ENCODE data around the gene TEX44. TPM values are rescaled to one million over a fixed set of nuclear protein-coding genes. Genes with fewer than 3 reads are reported as not detected.

Gene TEX44
- polyA plus RNA-seq, 3 donors = not detected

DNA sequence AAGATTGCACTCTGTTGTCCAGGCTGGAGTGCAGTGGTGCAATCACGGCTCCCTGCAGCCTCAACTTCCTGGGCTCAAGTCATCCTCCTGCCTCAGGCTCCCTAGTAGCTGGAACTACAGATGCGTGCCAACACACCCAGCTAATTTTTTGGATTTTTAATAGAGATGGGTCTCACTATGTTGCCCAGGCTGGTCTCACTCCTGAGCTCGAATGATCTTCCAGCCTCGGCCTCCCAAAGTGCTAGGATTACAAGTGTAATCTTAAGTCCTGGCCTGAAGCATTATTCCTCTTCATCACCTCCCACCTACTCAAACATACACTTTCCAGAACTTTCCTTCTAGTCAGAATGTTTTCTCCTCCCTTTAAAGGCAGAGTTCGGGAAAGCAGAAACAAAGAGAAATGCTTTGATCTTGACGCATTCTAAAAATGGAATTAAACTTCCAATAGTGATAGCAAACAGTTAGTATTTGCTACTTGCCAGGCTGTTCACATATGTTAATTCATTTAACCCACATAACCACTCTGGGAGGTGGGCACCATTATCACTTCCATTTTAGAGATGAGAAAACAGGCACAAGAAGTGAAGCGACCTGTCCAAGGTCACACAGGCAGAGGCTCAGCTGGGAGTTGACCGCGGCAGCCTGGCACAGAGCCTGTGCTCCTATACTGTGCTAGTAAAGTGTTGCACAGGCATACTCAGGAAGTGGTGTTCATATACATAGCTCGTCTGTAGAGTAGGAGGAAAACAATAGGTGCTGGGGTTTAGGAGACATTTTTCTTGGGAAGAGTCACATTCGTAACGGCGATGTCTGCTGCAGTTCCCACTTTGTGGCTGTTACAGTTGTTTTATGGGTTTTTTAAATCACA lies 24.6 kb downstream of the TEX44 start:
- DNase-seq (ENCODE audit: extremely low read depth in 1 of 11, low read depth in 9 of 11, low spot score in 4 of 11) = no peak

DNA sequence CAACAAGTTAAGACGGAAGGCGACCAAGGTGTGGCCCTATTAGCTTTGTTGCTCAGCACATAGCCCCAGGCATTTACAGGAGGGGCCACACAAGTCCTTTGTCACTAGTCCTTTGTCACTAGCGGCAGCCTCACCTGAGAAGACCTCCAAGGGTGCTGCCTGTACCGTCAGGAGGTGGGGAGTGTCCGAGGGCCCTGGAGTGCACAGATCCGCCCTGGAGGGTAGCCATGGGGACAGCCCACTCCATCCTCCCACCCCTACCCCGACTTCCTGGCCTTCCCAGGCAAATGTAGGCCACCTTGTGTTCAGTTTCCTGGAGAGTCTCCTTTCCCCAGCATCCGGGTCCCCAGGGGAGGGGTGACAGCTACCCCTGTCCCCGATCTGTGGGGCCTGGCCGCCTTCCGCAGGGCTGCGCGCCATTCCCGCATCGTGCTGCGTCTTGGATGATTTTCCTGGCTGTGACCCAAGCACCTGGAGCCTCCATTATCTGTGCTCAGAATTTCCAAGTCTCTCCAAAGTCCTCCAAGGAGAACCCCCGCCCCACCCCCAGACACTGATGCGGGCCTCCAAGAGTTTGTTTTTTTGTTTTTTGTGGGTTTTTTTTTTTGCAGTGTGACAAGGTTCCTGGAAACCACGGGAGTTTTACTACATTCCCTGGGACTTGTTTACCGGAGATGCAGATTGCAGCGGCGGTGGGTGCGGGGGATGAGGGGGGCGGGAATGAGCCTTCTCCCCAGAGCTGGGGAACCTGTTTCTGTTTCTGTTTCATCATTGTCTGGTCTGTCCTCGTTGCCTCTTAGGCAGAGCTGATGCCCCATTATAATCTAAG lies 28.6 kb downstream of the TEX44 start:
- no peak for DNase-seq (ENCODE audit: extremely low read depth in 1 of 11, low read depth in 9 of 11, low spot score in 4 of 11)

DNA sequence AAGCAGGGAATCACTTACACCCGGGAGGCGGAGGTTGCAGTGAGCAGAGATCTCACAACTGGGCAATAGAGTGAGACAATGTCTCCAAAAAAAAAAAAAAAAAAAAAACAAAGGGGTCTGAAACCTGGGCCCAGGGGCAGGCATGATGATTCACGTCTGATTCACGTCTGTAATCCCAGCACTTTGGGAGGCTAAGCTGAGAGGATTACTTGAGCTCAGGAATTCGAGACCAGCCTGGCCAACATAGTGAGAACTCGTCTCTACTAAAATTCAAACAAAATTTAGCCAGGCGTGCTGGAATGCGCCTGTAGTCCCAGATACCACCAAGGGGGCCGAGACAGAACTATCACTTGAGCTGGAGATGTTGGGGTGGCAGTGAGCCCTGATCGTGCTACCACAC lies 30.3 kb downstream of the TEX44 start:
- no peak for DNase-seq (ENCODE audit: extremely low read depth in 1 of 11, low read depth in 9 of 11, low spot score in 4 of 11)

DNA sequence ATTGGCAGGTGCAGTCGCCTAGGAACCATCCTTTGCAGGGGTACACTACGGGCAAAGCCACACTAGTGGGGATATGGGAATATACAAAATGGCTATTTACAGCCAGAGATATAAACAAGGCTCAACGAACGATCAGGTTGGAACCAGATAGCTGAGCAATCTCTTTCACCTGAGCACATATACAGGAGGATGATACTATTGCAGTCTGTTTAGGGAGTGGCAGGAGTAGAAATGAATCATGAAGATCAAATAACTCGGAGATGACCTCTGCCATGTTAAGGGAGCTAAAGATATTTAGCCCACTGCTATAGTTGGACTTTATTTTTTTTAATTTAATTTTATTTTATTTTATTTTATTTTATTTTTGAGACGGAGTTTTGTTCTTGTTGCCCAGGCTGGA lies 33.8 kb downstream of the TEX44 start:
- DNase-seq (ENCODE audit: extremely low read depth in 1 of 11, low read depth in 9 of 11, low spot score in 4 of 11) = no peak

DNA sequence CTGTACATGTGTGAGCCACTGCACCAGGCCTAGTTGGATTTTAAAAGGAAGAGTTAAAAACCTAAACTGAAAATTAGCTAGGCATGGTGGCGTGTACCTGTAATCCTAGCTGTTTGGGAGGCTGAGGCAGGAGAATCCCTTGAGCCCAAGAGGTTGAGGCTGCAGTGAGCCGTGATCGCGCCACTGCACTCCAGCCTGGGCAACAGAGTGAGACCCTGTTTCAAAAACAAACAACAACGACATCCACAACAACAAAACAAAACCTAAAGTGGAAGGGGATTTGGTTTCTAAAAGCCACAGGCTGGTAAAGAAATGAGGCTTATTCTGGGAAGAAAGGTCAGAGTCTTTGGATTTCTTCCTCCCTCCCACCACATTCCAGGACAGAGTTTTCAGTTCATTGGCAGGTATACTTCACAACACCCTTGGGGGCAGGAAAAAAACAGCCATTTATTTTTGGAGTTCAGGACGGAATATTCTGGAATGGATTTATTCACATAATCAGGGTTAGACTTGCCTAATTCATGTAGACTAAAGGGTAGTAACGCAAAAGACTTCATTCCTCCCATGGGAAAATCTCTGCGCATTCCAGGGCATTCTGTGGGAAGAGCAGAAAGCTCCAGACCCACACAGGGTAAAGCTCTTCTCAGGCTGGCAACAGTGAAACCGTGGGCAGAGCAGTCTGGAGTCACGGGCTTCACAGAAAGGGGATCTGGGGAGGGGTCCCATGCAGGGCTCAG lies 34.9 kb downstream of the TEX44 start:
- no peak for DNase-seq (ENCODE audit: extremely low read depth in 1 of 11, low read depth in 9 of 11, low spot score in 4 of 11)

DNA sequence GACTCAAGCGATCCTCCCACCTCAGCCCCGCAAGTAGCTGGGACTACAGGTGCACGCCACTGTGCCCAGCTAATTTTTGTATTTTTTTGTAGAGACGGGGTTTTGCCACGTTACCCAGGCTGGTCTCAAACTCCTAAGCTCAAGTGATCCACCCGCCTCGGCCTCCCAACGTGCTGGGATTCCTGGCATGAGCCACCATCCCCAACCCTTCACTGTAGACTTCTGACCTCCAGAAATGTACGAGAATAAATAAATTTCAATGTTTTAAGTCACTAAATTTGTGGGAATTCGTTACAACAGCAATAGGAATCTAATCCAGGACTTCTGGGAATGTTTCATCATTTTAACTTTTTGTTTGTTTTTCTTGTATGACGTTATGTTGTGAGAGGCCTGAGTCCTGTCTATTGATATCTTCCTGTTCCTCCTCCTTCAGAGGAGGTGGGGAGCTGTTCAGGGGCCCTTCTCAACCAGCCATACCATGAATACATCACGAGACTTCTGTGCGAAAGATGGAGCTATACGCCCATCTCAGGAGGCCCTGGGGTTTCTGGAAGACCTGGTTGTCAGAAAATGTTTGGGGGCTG lies 40.0 kb downstream of the TEX44 start:
- DNase-seq (ENCODE audit: extremely low read depth in 1 of 11, low read depth in 9 of 11, low spot score in 4 of 11) = no peak

DNA sequence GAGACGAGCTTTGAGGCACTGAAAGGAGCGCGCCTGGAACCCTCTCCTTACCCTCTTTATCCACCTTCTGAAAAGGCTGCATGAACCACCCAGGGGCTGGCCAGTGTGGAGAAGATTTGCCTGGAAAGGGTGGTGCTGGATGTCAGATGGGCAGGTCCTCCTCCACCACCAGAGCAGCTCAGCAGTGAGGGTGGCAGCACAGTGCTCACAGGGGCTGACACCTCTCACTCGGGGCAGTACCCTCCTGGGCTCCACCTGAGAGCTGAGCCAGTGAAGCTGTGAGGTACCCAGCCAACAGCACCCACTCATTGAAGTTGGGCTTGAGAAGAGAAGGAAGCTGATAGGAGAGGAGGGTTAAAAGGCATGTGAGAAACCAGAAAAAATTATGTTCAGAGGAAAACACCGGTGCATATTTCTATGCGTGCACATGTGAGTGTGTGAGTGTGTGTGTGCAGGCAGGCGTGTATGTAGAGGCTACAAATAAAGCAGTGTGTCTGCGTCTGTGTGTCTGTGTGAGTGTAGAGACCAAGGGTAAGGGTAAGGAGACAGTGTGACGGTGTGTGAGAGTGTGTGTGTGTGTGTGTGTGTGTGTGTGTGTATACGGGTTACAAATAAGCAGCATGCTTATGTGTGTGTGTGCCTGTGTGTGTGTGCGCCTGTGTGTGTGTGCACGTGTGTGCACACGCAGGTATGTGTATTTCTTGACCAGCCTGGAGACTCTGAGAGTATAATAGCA lies 40.7 kb downstream of the TEX44 start:
- DNase-seq (ENCODE audit: extremely low read depth in 1 of 11, low read depth in 9 of 11, low spot score in 4 of 11) = no peak

DNA sequence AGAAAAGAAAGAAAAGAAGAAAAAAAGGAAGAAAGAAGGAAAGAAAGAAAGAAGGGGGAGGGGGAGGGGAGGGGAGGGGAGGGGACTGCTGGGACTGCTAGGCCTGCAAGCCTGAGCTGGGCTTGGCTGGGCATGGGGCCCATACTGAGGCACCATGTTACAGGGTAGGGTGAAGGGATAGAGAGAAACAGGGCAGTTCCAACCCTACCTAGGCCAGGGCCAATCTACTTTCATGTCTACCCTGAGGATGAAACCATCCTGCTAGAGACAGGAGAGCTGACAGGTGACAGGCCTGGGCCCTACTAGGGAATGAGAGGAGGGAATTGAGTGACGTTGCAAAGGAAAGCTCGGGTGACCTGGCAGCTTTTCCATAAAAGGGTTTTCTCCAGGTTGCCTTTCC lies 41.7 kb downstream of the TEX44 start:
- no peak for DNase-seq (ENCODE audit: extremely low read depth in 1 of 11, low read depth in 9 of 11, low spot score in 4 of 11)

DNA sequence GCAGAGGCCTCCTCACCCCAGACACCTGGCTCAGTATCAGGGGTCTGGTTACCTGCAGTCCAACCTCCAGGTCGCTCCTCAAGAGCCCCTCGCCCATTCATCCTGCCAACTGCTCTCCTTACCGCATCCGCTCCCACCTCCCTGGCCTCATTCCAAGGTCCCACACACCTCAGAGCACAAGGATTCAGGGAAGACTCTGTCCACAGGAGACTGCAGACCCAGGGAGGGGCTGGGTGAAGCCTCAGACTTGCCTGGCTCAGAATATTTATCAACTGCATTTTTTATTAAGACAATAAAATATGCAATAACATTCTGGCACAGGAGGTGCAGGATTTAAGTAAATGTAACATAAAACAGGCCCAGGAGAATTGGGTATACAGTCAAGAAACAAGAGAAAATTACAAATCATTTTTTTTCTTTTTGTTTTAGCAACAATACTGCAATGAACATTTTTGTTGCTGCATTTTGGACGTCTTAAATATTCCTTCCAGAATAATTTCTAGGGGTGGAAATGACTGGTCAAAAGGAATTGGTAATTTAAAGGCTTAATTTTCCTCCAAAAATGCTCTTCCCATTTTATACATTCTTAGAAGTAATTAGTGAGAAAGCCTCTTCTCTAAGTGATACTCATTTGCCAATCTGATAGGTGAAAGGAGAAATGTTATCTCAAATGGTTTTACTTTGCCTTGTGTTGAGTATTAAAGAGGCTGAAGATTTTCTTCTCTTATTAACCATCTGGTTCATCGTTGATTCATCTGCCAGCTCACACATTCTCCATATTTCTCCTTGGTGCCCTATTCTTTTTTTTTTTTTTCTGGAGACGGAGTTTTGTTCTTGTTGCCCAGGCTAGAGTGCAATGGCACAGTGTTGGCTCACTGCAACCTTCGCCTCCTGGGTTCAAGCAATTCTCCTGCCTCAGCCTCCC lies 42.5 kb downstream of the TEX44 start:
- DNase-seq (ENCODE audit: extremely low read depth in 1 of 11, low read depth in 9 of 11, low spot score in 4 of 11) = no peak

DNA sequence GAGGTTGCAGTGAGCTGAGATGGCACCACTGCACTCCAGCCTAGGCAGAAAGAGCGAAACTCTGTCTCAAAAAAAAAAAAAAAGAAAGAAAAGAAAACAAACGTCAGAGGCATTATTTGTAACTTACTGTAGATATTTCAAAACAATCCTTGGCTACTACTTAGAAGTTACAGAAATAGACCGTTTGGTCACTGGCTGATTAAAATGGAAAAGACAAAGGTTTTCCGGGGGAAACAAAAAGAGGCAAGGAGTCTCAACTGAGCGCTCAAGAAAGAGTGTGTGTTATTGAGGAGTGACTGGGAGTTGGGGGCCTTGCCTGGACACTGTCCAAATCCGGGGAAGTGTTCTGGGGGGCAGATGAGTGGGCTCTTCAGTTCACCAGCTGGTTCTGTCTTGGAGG lies 47.6 kb downstream of the TEX44 start:
- DNase-seq (ENCODE audit: extremely low read depth in 1 of 11, low read depth in 9 of 11, low spot score in 4 of 11) = no peak

DNA sequence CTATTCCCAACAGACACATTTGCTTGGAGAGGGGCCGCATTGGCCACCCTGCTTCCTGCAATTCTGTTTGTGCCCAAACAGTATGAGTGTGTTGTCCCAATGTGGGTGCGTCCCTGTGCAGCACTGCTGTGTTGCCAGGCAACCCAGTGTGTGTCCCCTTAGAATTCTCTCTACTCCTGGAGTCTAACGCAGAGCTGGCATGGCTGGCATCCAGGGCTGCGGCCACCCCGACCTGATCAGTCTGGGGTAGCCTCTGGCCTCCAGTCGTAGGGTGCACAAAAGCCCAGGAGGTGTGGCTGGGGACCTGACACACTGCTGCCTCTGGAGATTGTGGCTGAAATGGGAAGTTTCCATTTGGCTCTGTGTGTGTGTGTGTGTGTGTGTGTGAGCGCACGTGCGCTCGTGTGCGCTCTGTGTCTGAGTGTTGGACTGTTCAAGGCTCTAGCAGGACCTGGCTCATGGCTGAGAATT lies 48.0 kb downstream of the TEX44 start:
- DNase-seq (ENCODE audit: extremely low read depth in 1 of 11, low read depth in 9 of 11, low spot score in 4 of 11) = no peak

DNA sequence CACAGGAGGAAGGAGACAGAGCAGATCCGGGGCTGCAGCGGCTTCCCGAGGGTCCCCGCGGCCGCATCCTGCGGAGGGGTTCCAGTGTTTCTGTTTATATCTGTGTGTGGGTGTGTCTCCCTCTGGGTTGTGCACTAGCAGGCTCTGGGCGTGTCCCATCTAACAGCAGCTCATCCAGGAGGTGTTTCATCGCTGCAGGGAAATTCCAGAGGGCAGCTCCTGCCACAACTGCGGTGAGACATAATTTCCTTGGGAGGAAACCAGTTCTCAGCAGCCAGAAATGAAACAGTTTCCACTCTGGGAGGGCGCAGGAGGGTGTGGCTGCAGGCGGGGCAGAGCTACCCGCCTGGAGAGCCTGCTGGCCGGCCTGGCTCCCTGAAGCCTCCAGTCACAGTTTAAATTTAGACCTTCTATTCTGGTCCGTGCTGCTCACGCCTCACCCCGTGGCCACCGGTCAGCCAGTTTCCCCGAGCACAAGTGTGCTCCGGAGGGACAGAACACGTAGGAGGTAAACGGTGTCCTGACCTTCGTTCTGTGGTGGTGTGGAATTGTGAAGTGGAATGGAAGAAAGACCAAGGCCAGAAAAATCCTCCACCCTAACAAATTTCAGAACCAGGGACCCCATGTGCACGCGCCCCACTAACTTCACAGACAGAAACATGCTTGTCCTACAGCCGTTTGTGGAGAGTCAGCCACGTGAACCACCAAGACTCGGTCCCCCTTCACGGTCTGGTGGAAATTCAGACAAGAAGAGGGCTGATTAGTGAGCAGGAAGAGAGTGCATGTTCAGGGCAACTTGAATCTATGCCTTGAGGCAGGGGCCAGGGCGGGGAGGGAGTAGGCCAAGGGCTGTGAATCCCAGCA lies 50.2 kb downstream of the TEX44 start:
- DNase-seq (ENCODE audit: extremely low read depth in 1 of 11, low read depth in 9 of 11, low spot score in 4 of 11) = peak in 2 of 11 donors; percentile 41 to 76

DNA sequence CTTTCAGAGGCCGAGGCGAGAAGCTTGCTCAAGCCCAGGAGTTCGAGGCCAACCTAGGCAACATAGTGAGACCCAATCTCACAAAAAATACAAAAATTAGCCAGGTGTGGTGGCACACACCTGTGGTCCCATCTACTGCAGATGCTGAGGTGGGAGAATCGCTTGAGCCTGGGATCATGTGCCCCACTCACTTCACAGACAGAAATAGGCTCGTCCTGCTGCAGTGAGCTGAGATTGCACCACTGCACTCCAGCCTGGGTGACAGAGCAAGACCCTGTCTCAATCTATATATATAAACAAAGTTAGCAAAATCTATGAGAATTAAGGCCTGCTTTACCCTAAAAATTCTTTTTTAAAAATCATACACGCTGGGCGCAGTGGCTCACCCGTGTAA lies 50.8 kb downstream of the TEX44 start:
- DNase-seq (ENCODE audit: extremely low read depth in 1 of 11, low read depth in 9 of 11, low spot score in 4 of 11) = no peak
